Measurements from ENCODE around the gene EBPL.
"Not testable (repeated sequence)": the region's sequence is repeated elsewhere in the genome, so short reads cannot be mapped to it uniquely, and the experiment has no call there.

EBPL gene

GRCh38 chr13:49690995-49691784 is at the start of gene EBPL:
EBPL (minus strand) TSS chr13:49691486; CDS start chr13:49691424, 62 bp downstream.
- Histone ChIP-seq H3K9ac (ENCODE audit: low read depth in 1 of 2, low read length in 2 of 2) (peak within 1 kb of the TSS; percentile 74 to 78), H3K4me3 (ENCODE audit: low read length in 2 of 2) (peak within 1 kb of the TSS; percentile 81 to 90), H3K9me3 (ENCODE audit: control insufficient read depth in 2 of 2, low read length in 2 of 2) (no peaks in the 10 kb centered on the region), H3K27me3 (ENCODE audit: control insufficient read depth in 2 of 2, insufficient read depth in 2 of 2, low read length in 2 of 2) (no peaks in the 10 kb centered on the region), H3K36me3 (ENCODE audit: control insufficient read depth in 2 of 2, insufficient read depth in 2 of 2, low read length in 2 of 2) (peaks cover 0 to 4% of the 10 kb centered on the region in 2 donors), H3K27ac (ENCODE audit: low read depth in 2 of 2, low read length in 2 of 2) (peak within 1 kb of the TSS; percentile 75 to 89), H3K4me1 (ENCODE audit: control insufficient read depth in 2 of 2, insufficient read depth in 2 of 2, low read length in 2 of 2) (peaks cover 7 to 19% of the 10 kb centered on the region in 2 donors)

- no peaks in the 10 kb centered on the region for H3K27me3 ChIP-seq (ENCODE audit: control insufficient read depth in 2 of 2, insufficient read depth in 2 of 2, low read length in 2 of 2)
- H3K9me3 ChIP-seq (ENCODE audit: control insufficient read depth in 2 of 2, low read length in 2 of 2), result no peaks in the 10 kb centered on the region
Observed at GRCh38 chr13:49740870-49741269, 49.6 kb upstream of the EBPL start.

GRCh38 chr13:49739498-49740187 is 48.4 kb upstream of the EBPL start:
- no peak overlapping the region for H3K27ac ChIP-seq (ENCODE audit: low read depth in 2 of 2, low read length in 2 of 2)
- no peak overlapping the region for H3K9ac ChIP-seq (ENCODE audit: low read depth in 1 of 2, low read length in 2 of 2)

More at GRCh38 chr13:49740870-49741269, 49.6 kb upstream of the EBPL start:
- H3K27ac ChIP-seq (ENCODE audit: low read depth in 2 of 2, low read length in 2 of 2), result no peak overlapping the region
- no peak overlapping the region for H3K4me3 ChIP-seq (ENCODE audit: low read length in 2 of 2)
- H3K4me1 ChIP-seq (ENCODE audit: control insufficient read depth in 2 of 2, insufficient read depth in 2 of 2, low read length in 2 of 2), result peaks cover 0 to 3% of the 10 kb centered on the region in 2 donors
- peaks cover 0 to 2% of the 10 kb centered on the region in 2 donors for H3K36me3 ChIP-seq (ENCODE audit: control insufficient read depth in 2 of 2, insufficient read depth in 2 of 2, low read length in 2 of 2)
- no peak overlapping the region for H3K9ac ChIP-seq (ENCODE audit: low read depth in 1 of 2, low read length in 2 of 2)

GRCh38 chr13:49733181-49733951 is 42.1 kb upstream of the EBPL start:
- no peak overlapping the region for H3K27ac ChIP-seq (ENCODE audit: low read depth in 2 of 2, low read length in 2 of 2)
- H3K4me3 ChIP-seq (ENCODE audit: low read length in 2 of 2), result no peak overlapping the region
- H3K36me3 ChIP-seq (ENCODE audit: control insufficient read depth in 2 of 2, insufficient read depth in 2 of 2, low read length in 2 of 2), result peaks cover 0 to 12% of the 10 kb centered on the region in 2 donors
- no peak overlapping the region for H3K9ac ChIP-seq (ENCODE audit: low read depth in 1 of 2, low read length in 2 of 2)
- no peaks in the 10 kb centered on the region for H3K4me1 ChIP-seq (ENCODE audit: control insufficient read depth in 2 of 2, insufficient read depth in 2 of 2, low read length in 2 of 2)
- H3K27me3 ChIP-seq (ENCODE audit: control insufficient read depth in 2 of 2, insufficient read depth in 2 of 2, low read length in 2 of 2), result no peaks in the 10 kb centered on the region
- H3K9me3 ChIP-seq (ENCODE audit: control insufficient read depth in 2 of 2, low read length in 2 of 2), result no peaks in the 10 kb centered on the region

More at GRCh38 chr13:49739498-49740187, 48.4 kb upstream of the EBPL start:
- H3K9me3 ChIP-seq (ENCODE audit: control insufficient read depth in 2 of 2, low read length in 2 of 2), result no peaks in the 10 kb centered on the region
- H3K4me1 ChIP-seq (ENCODE audit: control insufficient read depth in 2 of 2, insufficient read depth in 2 of 2, low read length in 2 of 2), result peaks cover 0 to 3% of the 10 kb centered on the region in 2 donors
- no peaks in the 10 kb centered on the region for H3K27me3 ChIP-seq (ENCODE audit: control insufficient read depth in 2 of 2, insufficient read depth in 2 of 2, low read length in 2 of 2)
- H3K36me3 ChIP-seq (ENCODE audit: control insufficient read depth in 2 of 2, insufficient read depth in 2 of 2, low read length in 2 of 2), result no peaks in the 10 kb centered on the region
- H3K4me3 ChIP-seq (ENCODE audit: low read length in 2 of 2), result no peak overlapping the region

DNA sequence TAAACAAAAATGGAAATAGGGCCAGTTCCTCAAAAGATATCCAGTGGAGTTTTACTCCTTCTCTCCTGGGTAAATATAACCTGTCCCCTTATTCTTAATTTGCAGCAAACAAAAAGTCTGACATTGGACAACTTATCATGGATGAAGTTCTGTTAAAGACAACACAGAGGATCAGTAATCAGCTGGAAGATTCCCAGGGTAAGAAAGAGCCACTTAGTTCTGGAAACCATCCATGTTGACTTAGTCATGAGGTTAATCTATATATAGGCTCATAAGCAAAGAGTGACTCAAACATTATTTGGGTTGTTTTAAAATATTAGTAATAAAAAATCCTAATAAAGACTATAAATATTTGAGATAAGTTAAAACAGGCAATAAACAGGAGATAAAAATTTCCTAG is 40.5 kb upstream of the EBPL start:
- Histone ChIP-seq H3K4me1 (ENCODE audit: control insufficient read depth in 2 of 2, insufficient read depth in 2 of 2, low read length in 2 of 2) (no peaks in the 10 kb centered on the region), H3K27ac (ENCODE audit: low read depth in 2 of 2, low read length in 2 of 2) (no peak overlapping the region), H3K36me3 (ENCODE audit: control insufficient read depth in 2 of 2, insufficient read depth in 2 of 2, low read length in 2 of 2) (peaks cover 0 to 14% of the 10 kb centered on the region in 2 donors), H3K9ac (ENCODE audit: low read depth in 1 of 2, low read length in 2 of 2) (no peak overlapping the region), H3K4me3 (ENCODE audit: low read length in 2 of 2) (no peak overlapping the region), H3K27me3 (ENCODE audit: control insufficient read depth in 2 of 2, insufficient read depth in 2 of 2, low read length in 2 of 2) (no peaks in the 10 kb centered on the region), H3K9me3 (ENCODE audit: control insufficient read depth in 2 of 2, low read length in 2 of 2) (no peaks in the 10 kb centered on the region)

GRCh38 chr13:49716615-49717014 is 25.3 kb upstream of the EBPL start:
- peaks cover 21 to 29% of the 10 kb centered on the region in 2 donors for H3K36me3 ChIP-seq (ENCODE audit: control insufficient read depth in 2 of 2, insufficient read depth in 2 of 2, low read length in 2 of 2)
- H3K27ac ChIP-seq (ENCODE audit: low read depth in 2 of 2, low read length in 2 of 2), result no peak overlapping the region
- H3K4me1 ChIP-seq (ENCODE audit: control insufficient read depth in 2 of 2, insufficient read depth in 2 of 2, low read length in 2 of 2), result no peaks in the 10 kb centered on the region
- no peaks in the 10 kb centered on the region for H3K27me3 ChIP-seq (ENCODE audit: control insufficient read depth in 2 of 2, insufficient read depth in 2 of 2, low read length in 2 of 2)
- H3K4me3 ChIP-seq (ENCODE audit: low read length in 2 of 2), result no peak overlapping the region
- peaks cover 0 to 3% of the 10 kb centered on the region in 2 donors for H3K9me3 ChIP-seq (ENCODE audit: control insufficient read depth in 2 of 2, low read length in 2 of 2)
- no peak overlapping the region for H3K9ac ChIP-seq (ENCODE audit: low read depth in 1 of 2, low read length in 2 of 2)

GRCh38 chr13:49714757-49715156 is 23.5 kb upstream of the EBPL start:
- H3K36me3 ChIP-seq (ENCODE audit: control insufficient read depth in 2 of 2, insufficient read depth in 2 of 2, low read length in 2 of 2), result peaks cover 21 to 24% of the 10 kb centered on the region in 2 donors
- H3K27ac ChIP-seq (ENCODE audit: low read depth in 2 of 2, low read length in 2 of 2), result no peak overlapping the region
- no peaks in the 10 kb centered on the region for H3K27me3 ChIP-seq (ENCODE audit: control insufficient read depth in 2 of 2, insufficient read depth in 2 of 2, low read length in 2 of 2)
- no peaks in the 10 kb centered on the region for H3K4me1 ChIP-seq (ENCODE audit: control insufficient read depth in 2 of 2, insufficient read depth in 2 of 2, low read length in 2 of 2)
- peaks cover 0 to 3% of the 10 kb centered on the region in 2 donors for H3K9me3 ChIP-seq (ENCODE audit: control insufficient read depth in 2 of 2, low read length in 2 of 2)
- no peak overlapping the region for H3K9ac ChIP-seq (ENCODE audit: low read depth in 1 of 2, low read length in 2 of 2)
- H3K4me3 ChIP-seq (ENCODE audit: low read length in 2 of 2), result no peak overlapping the region

GRCh38 chr13:49711218-49711863 is 20.1 kb upstream of the EBPL start:
- peaks cover 14 to 18% of the 10 kb centered on the region in 2 donors for H3K36me3 ChIP-seq (ENCODE audit: control insufficient read depth in 2 of 2, insufficient read depth in 2 of 2, low read length in 2 of 2)
- no peak overlapping the region for H3K4me3 ChIP-seq (ENCODE audit: low read length in 2 of 2)
- no peaks in the 10 kb centered on the region for H3K27me3 ChIP-seq (ENCODE audit: control insufficient read depth in 2 of 2, insufficient read depth in 2 of 2, low read length in 2 of 2)
- no peak overlapping the region for H3K9ac ChIP-seq (ENCODE audit: low read depth in 1 of 2, low read length in 2 of 2)
- no peak overlapping the region for H3K27ac ChIP-seq (ENCODE audit: low read depth in 2 of 2, low read length in 2 of 2)
- H3K9me3 ChIP-seq (ENCODE audit: control insufficient read depth in 2 of 2, low read length in 2 of 2), result peaks cover 0 to 3% of the 10 kb centered on the region in 2 donors
- no peaks in the 10 kb centered on the region for H3K4me1 ChIP-seq (ENCODE audit: control insufficient read depth in 2 of 2, insufficient read depth in 2 of 2, low read length in 2 of 2)

DNA sequence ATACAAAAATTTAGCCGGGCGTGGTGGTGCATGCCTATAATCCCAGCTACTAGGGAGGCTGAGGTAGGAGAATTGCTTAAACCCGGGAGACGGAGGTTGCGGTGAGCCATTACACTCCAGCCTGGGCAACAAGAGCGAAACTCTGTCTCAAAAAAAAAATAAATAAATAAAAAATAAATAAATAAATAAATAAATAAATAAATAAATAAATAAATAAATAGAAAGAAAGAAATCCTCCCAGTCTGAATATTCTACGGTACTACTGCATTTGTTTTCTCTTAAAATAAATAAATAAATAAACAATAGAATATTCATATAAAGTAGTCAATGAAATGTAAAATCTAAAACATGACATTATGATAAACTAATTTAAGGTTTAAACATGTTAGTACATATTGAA is 13.0 kb upstream of the EBPL start:
- H3K4me1 ChIP-seq (ENCODE audit: control insufficient read depth in 2 of 2, insufficient read depth in 2 of 2, low read length in 2 of 2); H3K27ac ChIP-seq (ENCODE audit: low read depth in 2 of 2, low read length in 2 of 2); H3K9me3 ChIP-seq (ENCODE audit: control insufficient read depth in 2 of 2, low read length in 2 of 2); H3K4me3 ChIP-seq (ENCODE audit: low read length in 2 of 2); H3K9ac ChIP-seq (ENCODE audit: low read depth in 1 of 2, low read length in 2 of 2); H3K27me3 ChIP-seq (ENCODE audit: control insufficient read depth in 2 of 2, insufficient read depth in 2 of 2, low read length in 2 of 2): not testable (repeated sequence)
- H3K36me3 ChIP-seq (ENCODE audit: control insufficient read depth in 2 of 2, insufficient read depth in 2 of 2, low read length in 2 of 2), result peaks cover 21 to 28% of the 10 kb centered on the region in 2 donors

All from mucosa of rectum (tissue), 2 donors.